PC-9 (cell line): ENCODE results near the gene PNPLA2. TPM values are rescaled to one million over a fixed set of nuclear protein-coding genes. Genes with fewer than 3 reads are reported as not detected.

Source experiments
- BruUV-seq: library from RNA; stranded (reverse); fragments of 400-500 nt; replicated peaks from 2 replicates; lab custom pipeline; 2021; lab: Mats Ljungman, UMichigan
- CTCF ChIA-PET: fragments of 300-600 bp; sonication (Branson Sonifier 250); formaldehyde crosslinking; loops from one replicate; lab custom pipeline; 2022; ENCODE audit warnings: antibody characterized with exemption; lab: Charles Lee
- POLR2A ChIA-PET: fragments of 300-600 bp; sonication (Branson Sonifier 250); formaldehyde crosslinking; loops from one replicate; lab custom pipeline; 2022; ENCODE audit warnings: antibody characterized with exemption; ENCODE audit not compliant: unreplicated experiment; lab: Charles Lee
- DNase-seq, 2 experiments: peaks; one replicate each; pipeline versions ENCODE4 v3.0.0 to v3.0.0-alpha.2; 2015 to 2022; ENCODE audit warnings: mixed read lengths in 1 of 2
- H2AFZ ChIP-seq: fragments of 200-600 bp; sonication (generic); 2 replicates; pipeline ENCODE4 v1.8.1; 2017; ENCODE audit warnings: antibody characterized with exemption
- H3F3A ChIP-seq: fragments of 200-600 bp; sonication (generic); 2 replicates; pipeline ENCODE4 v1.8.1; 2017; ENCODE audit warnings: antibody characterized with exemption, mild to moderate bottlenecking, low read depth; ENCODE audit not compliant: insufficient read depth
- H3K27ac ChIP-seq: fragments of 200-600 bp; sonication (generic); 2 replicates; pipeline ENCODE4 v1.6.1; 2016; ENCODE audit warnings: mixed run types
- H3K27me3 ChIP-seq: fragments of 200-600 bp; sonication (generic); 2 replicates; pipeline ENCODE4 v1.6.1; 2016; ENCODE audit warnings: low read depth, mixed run types; ENCODE audit not compliant: insufficient read depth
- H3K36me3 ChIP-seq: fragments of 200-600 bp; sonication (generic); 2 replicates; pipeline ENCODE4 v1.6.1; 2016; ENCODE audit warnings: low read depth, mixed run types
- H3K4me1 ChIP-seq: fragments of 200-600 bp; sonication (generic); replicated peaks from 2 replicates; pipeline ENCODE4 v1.6.1; 2016; ENCODE audit warnings: mixed run types; ENCODE audit not compliant: insufficient read depth
- H3K4me2 ChIP-seq: fragments of 200-600 bp; sonication (generic); 2 replicates; pipeline ENCODE4 v1.6.1; 2017; ENCODE audit warnings: mixed run types
- H3K4me3 ChIP-seq: fragments of 200-600 bp; sonication (generic); 2 replicates; pipeline ENCODE4 v1.6.1; 2016; ENCODE audit warnings: mixed run types
- H3K79me2 ChIP-seq: fragments of 200-600 bp; sonication (generic); 2 replicates; pipeline ENCODE4 v1.6.1; 2017; ENCODE audit warnings: low read depth, mixed run types
- H3K9me2 ChIP-seq: fragments of 200-600 bp; sonication (generic); 2 replicates; pipeline ENCODE4 v1.8.1; 2017; ENCODE audit warnings: mild to moderate bottlenecking; ENCODE audit not compliant: insufficient read depth
- H3K9me3 ChIP-seq: fragments of 200-600 bp; sonication (generic); 2 replicates; pipeline ENCODE4 v1.8.1; 2016; ENCODE audit warnings: low read depth; ENCODE audit not compliant: insufficient read depth
- H4K20me1 ChIP-seq: fragments of 200-600 bp; sonication (generic); 2 replicates; pipeline ENCODE4 v1.8.1; 2017; ENCODE audit not compliant: insufficient read depth
- CTCF ChIP-seq: fragments of 200-600 bp; sonication (generic); conservative IDR thresholded peaks from 2 replicates; pipeline ENCODE4 v1.6.1; 2017; ENCODE audit warnings: mixed run types, antibody characterized with exemption, mild to moderate bottlenecking, moderate library complexity
- EZH2 ChIP-seq: fragments of 200-600 bp; sonication (generic); IDR thresholded peaks from 2 replicates; pipeline ENCODE4 v1.8.0; 2017; ENCODE audit warnings: antibody characterized with exemption, low read depth
- intact Hi-C: fragments of 100-400 bp; cut with micrococcal nuclease; formaldehyde crosslinking; loops from one replicate; pipeline ENCODE4 v1.10.0; 2022; ENCODE audit not compliant: unreplicated experiment
- total RNA-seq: library from RNA; stranded (reverse); gene quantifications from 2 replicates; pipeline ENCODE4 v1.2.3, GENCODE V29; 2021

Gene PNPLA2
- total RNA-seq, 1 experiment from 2014 or later, result 137 TPM

GRCh38 chr11:839875-840617 lies 21.3 kb downstream of the PNPLA2 start:
- no TSS peak for BruUV-seq
- Histone ChIP-seq H3F3A (peaks cover 14% of the 10 kb centered on the region; the same call in 1 of the 2 replicates), H3K79me2 (peaks cover 20% of the 10 kb centered on the region), H3K9me3 (no peaks in the 10 kb centered on the region), H3K27ac (no peak overlapping the region), H3K36me3 (no peaks in the 10 kb centered on the region), H2AFZ (no peak overlapping the region), H3K4me2 (peak overlapping the region; percentile 83; the same call in 1 of the 2 replicates), H3K9me2 (no peaks in the 10 kb centered on the region), H3K4me3 (no peak overlapping the region; the same call in 1 of the 2 replicates), H3K27me3 (no peaks in the 10 kb centered on the region), H3K4me1 (peaks cover 21% of the 10 kb centered on the region), H4K20me1 (peaks cover 18% of the 10 kb centered on the region)
- ChIA-PET POLR2A (interaction anchor here (0.5 kb wide), 1 partner anchor 32 kb away, joined by 4 read pairs; no protein-coding TSS in a partner anchor), CTCF (no interaction called here)
- TF ChIP-seq CTCF, result peak; percentile 34; the same call in 1 of the 2 replicates
- TF ChIP-seq EZH2, result no peak
- DNase-seq, result no peak
- intact Hi-C loops, result loop anchor here (5.0 kb wide), 1 partner anchor 33 kb away; the partner anchor contains the start of genes PIDD1 and RPLP2

- intact Hi-C loops, result loop anchor here (2.0 to 5.0 kb wide), 2 partner anchors 35 to 209 kb away; partner anchors contain the start of genes PIDD1 and RPLP2
- CTCF ChIA-PET, result no interaction called here
- POLR2A ChIA-PET, result no interaction called here
- peaks cover 16% of the 10 kb centered on the region; the same call in 1 of the 2 replicates for H3F3A ChIP-seq
- TSS peak; percentile 66 for BruUV-seq
- peaks cover 20% of the 10 kb centered on the region for H3K79me2 ChIP-seq
- no peak for DNase-seq
- H3K27me3 ChIP-seq, result no peaks in the 10 kb centered on the region
- peaks cover 18% of the 10 kb centered on the region for H4K20me1 ChIP-seq
- H3K36me3 ChIP-seq, result no peaks in the 10 kb centered on the region
- peaks cover 20% of the 10 kb centered on the region for H3K4me1 ChIP-seq
- H2AFZ ChIP-seq, result no peak overlapping the region
- H3K9me3 ChIP-seq, result no peaks in the 10 kb centered on the region
- peak overlapping the region; percentile 83 for H3K4me2 ChIP-seq
- peak overlapping the region; percentile 19; the same call in 1 of the 2 replicates for H3K27ac ChIP-seq
- H3K9me2 ChIP-seq, result no peaks in the 10 kb centered on the region
- peak overlapping the region; percentile 78 for H3K4me3 ChIP-seq
- TF ChIP-seq EZH2, result no peak
- no peak for TF ChIP-seq CTCF
Observed at GRCh38 chr11:841981-842369, 23.3 kb downstream of the PNPLA2 start.

GRCh38 chr11:842370-843002 lies 23.8 kb downstream of the PNPLA2 start, which contains the start of the genes POLR2L and TSPAN4:
TSS of gene POLR2L (minus strand) at chr11:842529. CDS start at chr11:842508, 21 bp downstream.
TSS of gene TSPAN4 (plus strand) at chr11:842852. CDS start at chr11:850305, 7,453 bp downstream.
- Histone ChIP-seq H3K27me3 (no peaks in the 10 kb centered on the region), H3K4me3 (peak within 1 kb of the TSS; percentile 78), H3F3A (peaks cover 16% of the 10 kb centered on the region; the same call in 1 of the 2 replicates), H3K27ac (peak within 1 kb of the TSS; percentile 67), H3K4me1 (peaks cover 20% of the 10 kb centered on the region), H3K79me2 (peaks cover 20% of the 10 kb centered on the region), H2AFZ (no peak within 1 kb of the TSS), H3K36me3 (no peaks in the 10 kb centered on the region), H4K20me1 (peaks cover 18% of the 10 kb centered on the region), H3K9me2 (no peaks in the 10 kb centered on the region), H3K9me3 (no peaks in the 10 kb centered on the region), H3K4me2 (peak within 1 kb of the TSS; percentile 83)
- CTCF ChIA-PET, result interaction anchor here (0.7 kb wide), 1 partner anchor 65 kb away, joined by 3 read pairs; the partner anchor contains the start of gene GATD1
- no TSS peak for BruUV-seq
- POLR2A ChIA-PET, result interaction anchor here (0.6 kb wide), 1 partner anchor 8 kb away, joined by 5 read pairs; no protein-coding TSS in a partner anchor
- DNase-seq, result peak; percentile 59 to 73
- intact Hi-C loops, result loop anchor here (2.0 to 5.0 kb wide), 2 partner anchors 35 to 208 kb away; partner anchors contain the start of genes PIDD1 and RPLP2
- TF ChIP-seq CTCF (no peak), EZH2 (no peak)
